HG03159 (cell line): Measurements from ENCODE around the gene RO60.
"Not testable (repeated sequence)": the region's sequence is repeated elsewhere in the genome, so short reads cannot be mapped to it uniquely, and the experiment has no call there.

Experiments used
- ATAC-seq: cut with Tn5 transposase; IDR thresholded peaks from one replicate; pipeline ENCODE4 v1.9.1; 2021; ENCODE audit warnings: mild to moderate bottlenecking, moderate library complexity; ENCODE audit not compliant: unreplicated experiment

RO60 gene

GRCh38 chr1:193059282-193060114, at the start of gene RO60, which contains the start of gene UCHL5:
Gene RO60, plus strand, starts transcription at chr1:193059612. Its CDS starts 9,443 bp downstream, at chr1:193069055.
Gene UCHL5, minus strand, starts transcription at chr1:193059360. Its CDS starts 100 bp downstream, at chr1:193059260.
- peak; percentile 92 for ATAC-seq

- ATAC-seq = no peak
Measured at GRCh38 chr1:193011406-193011805, 48.0 kb upstream of the RO60 start.

GRCh38 chr1:193013005-193013404, 46.4 kb upstream of the RO60 start:
- no peak for ATAC-seq

- no peak for ATAC-seq
Measured at GRCh38 chr1:193013707-193014106, 45.7 kb upstream of the RO60 start.

- ATAC-seq = no peak
Measured at GRCh38 chr1:193014400-193014799, 45.0 kb upstream of the RO60 start.

- no peak for ATAC-seq
Measured at GRCh38 chr1:193016788-193017187, 42.6 kb upstream of the RO60 start.

GRCh38 chr1:193019442-193020026, 39.9 kb upstream of the RO60 start:
- ATAC-seq = no peak

DNA sequence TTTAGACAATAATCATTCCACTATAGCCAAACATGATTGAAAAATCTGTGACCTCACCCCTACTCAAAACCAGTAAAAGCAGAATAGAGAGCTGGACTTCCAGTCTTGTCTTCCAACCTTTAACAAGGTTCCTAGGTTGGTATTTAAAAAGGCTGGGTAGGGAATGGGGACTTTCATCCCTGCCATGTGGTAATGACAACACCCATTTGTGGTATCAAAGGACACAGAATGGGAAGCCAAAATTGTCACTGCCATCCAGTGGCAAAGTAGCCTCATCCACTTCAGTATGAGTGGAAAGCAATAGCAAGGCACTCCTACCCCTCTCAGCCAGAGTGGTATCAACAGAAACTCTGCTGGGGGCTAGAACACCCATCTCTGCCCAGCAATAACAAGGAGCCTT, 34.2 kb upstream of the RO60 start:
- ATAC-seq = no peak

GRCh38 chr1:193030280-193030679, 29.1 kb upstream of the RO60 start:
- ATAC-seq = no peak

DNA sequence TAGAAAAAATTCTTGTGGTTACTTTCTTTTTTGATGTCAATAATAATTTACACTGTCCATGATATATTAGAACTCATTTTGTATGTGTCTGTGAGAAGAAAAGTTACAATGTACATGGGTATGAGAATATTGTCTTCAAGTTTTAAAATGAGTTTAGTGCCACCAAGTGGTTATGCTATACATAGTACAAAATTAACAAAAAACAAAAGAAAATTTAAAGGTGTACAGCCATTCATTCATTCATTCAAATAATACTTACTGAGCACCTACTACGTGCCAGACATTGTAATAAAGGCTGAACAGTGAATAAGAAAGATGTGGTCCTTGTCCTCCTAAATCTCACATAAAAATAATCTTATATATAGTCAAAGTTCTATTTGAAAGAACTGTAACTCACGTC, 28.0 kb upstream of the RO60 start:
- ATAC-seq = peak; percentile 77

DNA sequence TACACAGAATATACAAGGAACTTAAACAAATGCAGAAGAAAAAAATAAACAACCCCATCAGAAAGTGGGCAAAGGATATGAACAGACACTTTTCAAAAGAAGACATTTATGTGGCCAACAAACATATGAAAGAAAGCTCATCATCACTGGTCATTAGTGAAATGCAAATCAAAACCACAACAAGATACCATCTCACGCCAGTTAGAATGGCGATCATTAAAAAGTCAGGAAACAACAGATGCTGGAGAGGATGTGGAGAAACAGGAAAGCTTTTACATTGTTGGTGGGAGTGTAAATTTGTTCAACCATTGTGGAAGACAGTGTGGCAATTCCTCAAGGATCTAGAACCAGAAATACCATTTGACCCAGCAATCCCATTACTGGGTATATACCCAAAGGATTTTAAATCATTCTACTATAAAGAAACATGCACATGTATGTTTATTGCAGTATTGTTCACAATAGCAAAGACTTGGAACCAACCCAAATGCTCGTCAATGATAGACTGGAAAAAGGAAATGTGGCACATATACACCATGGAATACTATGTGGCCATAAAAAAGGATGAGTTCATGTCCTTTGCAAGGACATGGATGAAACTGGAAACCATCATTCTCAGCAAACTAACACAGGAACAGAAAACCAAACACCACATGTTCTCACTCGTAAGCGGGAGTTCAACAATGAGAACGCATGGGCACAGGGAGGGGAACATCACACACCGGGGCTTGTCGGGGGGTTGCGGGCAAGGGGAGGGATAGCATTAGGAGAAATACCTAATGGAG, 26.6 kb upstream of the RO60 start:
- not testable (repeated sequence) for ATAC-seq

- ATAC-seq = no peak
Measured at GRCh38 chr1:193033610-193034009, 25.8 kb upstream of the RO60 start.

- ATAC-seq = no peak
Measured at GRCh38 chr1:193036337-193037047, 22.9 kb upstream of the RO60 start.

- ATAC-seq = no peak
Measured at GRCh38 chr1:193040011-193040410, 19.4 kb upstream of the RO60 start.

- ATAC-seq = no peak
Measured at GRCh38 chr1:193042766-193043691, 16.4 kb upstream of the RO60 start.

- ATAC-seq = not testable (repeated sequence)
Measured at GRCh38 chr1:193048913-193049312, 10.5 kb upstream of the RO60 start.

DNA sequence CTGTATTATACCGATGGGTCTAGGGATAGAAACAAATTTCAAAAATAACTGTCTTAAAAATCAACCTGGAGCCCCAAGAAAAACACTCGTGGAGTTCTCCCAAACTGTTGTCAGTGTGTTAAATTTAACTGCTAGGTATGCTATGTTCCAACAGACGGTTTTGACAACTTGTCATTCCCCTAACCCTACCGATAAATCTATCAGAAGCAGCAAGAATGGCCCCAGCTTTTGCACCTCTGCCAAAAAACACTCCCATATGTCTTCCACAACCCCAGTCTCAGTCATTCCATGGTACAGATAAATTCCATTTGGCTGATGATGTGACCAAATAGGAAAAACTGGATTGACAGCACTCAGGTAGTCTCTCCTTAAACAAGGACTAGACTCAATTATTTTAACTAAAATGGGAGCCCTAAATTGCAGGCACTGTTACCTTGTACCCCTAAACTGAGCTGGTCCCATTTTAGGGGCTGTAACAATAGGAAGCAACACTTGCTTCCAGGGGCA, 5.2 kb upstream of the RO60 start:
- no peak for ATAC-seq

DNA sequence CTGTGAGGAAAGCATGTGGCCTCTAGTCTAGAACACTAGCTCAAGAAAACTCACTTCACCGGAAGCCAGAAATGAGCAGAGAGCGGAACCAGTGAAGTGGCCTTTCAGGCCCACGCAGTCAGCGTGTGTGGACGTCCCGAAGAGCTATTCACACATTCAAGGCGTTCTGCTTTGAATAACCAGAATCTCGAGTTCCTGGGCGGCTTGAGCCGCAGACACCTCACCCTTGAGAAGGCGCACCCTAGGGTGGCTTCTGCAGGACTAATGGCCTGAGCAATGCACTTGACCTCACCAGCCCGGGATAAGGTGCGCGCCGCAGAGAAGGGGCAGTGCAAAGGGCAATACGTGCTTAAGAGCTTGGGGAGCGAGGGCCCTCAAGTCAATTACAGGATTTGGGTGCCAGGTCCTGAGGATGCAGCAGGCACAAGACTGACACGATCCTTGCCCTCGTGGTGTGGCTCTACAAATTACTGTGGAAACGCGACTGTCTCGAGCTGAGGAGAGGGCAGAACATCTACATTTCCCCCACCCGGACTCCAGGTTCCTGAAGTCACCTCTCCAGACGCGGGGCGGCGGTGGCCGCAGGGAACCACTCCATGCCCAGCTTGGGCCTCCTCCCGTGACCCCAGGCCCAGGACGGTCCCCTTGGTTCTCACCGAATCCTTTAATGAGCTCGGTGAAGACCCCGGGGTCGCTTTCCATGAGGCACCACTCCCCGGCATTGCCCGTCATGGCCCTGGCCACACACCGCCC, 707 bp upstream of the RO60 start:
- ATAC-seq = peak; percentile 46

DNA sequence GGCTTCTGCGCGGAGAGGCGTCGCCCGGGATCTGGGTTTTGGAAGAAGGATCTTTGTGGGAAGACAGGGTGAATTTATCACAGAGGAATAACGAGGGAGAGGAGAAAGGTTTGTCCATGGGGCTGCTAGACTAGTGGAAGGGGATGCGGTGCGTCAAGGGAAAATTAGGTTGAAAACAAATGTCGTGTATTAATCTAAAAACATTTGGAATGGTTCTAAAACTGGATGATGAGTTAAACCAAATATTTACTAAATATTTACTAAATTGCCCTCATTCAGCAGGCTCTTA, 647 bp downstream of the RO60 start:
- no peak for ATAC-seq
